GM18511 (cell line): Measurements from ENCODE around the gene GALNT13.

Experiments used
- ATAC-seq: cut with Tn5 transposase; IDR thresholded peaks from one replicate; pipeline ENCODE4 v1.9.1; 2021; ENCODE audit warnings: mild to moderate bottlenecking, moderate library complexity; ENCODE audit not compliant: unreplicated experiment

The GALNT13 gene

DNA sequence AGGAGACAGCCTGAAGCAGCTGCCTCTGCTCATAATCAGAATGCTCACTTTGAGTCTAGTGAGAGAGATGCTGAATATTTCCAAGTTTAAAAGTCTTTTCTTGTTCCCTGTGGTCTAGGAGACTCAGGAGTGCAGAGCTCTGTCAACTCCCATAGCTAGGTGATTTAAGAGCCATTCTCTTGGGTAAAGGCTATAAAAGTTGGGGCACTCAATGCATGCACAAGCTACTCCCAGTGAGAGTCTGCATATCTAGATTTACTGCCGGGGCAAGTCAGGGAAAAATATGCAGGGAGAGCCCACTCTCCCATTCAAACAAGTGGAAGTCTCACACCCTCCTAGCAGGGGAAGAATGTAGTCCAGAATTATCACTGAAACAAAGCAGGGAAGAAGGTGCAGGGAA lies 418.1 kb downstream of the GALNT13 start:
- no peak for ATAC-seq

GRCh38 chr2:154291511-154291910 lies 419.8 kb downstream of the GALNT13 start:
- no peak for ATAC-seq

GRCh38 chr2:154291927-154292326 lies 420.2 kb downstream of the GALNT13 start:
- ATAC-seq, result no peak

DNA sequence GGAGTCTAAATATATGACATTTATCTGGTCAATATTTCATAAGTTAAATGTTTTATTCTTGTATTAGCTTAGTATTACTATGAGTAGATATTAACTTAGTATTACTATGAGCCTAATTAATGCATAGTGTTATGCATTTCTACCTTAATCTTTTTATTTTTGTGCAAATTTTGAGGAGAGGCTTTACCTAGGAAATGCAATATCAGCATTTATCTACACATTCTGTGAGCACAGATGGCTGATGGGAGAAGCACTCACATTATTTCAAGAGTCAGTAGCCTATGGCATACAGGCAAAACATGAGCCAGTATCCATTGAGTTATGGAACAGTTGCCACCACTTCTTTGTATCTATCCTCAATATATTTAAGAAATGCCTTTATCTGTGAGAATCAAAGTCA lies 422.1 kb downstream of the GALNT13 start:
- no peak for ATAC-seq

- no peak for ATAC-seq
Measured at GRCh38 chr2:154306266-154306970, 434.7 kb downstream of the GALNT13 start.

DNA sequence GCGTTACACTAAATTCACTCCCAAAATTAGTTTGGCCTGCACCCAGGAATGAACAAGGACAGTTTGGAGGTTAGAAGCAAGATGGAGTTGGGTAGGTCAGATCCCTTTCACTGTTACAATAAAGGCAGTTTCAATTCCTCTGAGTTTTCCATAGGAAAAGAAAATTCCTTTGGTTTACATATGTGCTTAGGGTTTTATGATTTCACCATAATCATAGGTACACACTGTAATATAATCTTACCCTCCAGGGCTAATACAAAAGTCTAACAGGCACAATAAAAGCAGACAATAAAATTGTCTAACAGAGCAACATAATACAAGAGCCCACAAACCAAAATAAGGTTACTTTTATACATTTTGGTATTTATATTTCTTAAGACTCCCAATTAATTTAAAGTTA lies 435.3 kb downstream of the GALNT13 start:
- no peak for ATAC-seq

DNA sequence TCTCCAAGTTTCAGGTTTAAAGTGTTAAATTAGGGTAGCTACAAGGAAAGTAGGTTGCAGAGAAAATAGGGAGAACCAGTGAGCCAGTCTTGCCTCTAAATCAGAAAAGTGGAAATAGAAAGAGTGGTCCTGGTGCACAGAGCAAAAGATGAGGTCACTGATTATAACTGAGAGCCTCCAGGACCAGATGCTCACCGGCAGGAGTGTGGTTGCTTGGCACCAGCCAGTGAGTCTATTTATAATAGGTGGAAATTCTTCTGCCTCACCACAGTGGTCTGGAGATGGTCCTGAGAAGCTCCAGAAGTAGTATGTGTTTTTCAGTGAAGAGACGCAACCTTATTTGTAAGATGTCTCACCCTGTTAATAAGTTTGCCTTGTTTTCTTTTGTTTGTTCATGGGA lies 452.9 kb downstream of the GALNT13 start:
- no peak for ATAC-seq

DNA sequence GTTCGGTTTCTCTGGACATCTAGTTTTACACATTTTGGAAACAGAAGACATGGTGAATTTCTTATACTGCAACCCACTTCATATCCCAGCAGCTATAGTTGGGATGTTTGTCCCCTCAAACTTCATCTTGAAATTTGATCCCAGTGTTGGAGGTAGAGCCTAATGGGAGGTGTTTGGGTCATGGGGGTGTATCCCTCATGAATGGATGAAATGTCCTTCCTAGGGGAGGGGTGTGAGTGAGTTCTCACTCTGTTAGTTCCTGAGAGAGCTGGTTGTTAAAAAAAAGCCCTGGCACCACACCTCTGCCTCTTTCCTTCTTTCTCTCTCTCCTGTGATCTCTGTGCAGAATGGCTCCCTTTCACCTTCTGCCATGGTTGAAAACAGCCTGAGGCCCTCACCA lies 457.8 kb downstream of the GALNT13 start:
- no peak for ATAC-seq

GRCh38 chr2:154331784-154332183 lies 460.1 kb downstream of the GALNT13 start:
- no peak for ATAC-seq

GRCh38 chr2:154336201-154336600 lies 464.5 kb downstream of the GALNT13 start:
- ATAC-seq, result no peak

DNA sequence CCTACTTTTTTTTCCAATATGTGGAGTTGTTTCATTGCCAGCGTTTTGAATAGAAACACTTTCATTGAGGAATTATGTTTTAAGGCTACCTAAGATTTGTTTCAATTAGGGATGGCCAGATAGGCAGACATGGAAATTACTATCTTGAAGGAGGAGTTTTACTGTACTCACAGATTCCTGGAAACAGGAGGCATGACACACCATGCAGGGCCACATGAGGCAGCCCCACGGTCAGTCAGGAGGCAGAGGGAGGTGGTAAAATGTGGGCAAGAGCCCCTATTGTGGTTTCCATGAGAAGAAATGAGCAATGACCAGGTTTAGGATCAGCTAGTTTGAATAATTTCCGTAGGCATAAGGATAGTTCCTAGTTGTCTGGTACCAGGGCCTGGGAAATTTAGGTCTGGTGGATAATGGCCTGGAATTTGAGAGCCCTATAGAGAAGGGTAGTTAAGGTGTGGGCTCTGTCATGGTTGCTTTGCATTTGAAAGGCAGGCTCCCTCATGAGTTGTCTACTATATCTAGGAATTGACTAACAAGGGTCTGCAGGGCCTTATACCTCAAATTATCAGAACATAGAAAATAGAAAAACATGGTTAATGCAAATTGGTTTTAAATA lies 466.7 kb downstream of the GALNT13 start:
- no peak for ATAC-seq

- ATAC-seq, result no peak
Measured at GRCh38 chr2:154343282-154343681, 471.6 kb downstream of the GALNT13 start.

GRCh38 chr2:154350911-154351310 lies 479.2 kb downstream of the GALNT13 start:
- ATAC-seq, result no peak

- ATAC-seq, result no peak
Measured at GRCh38 chr2:154361276-154361675, 489.6 kb downstream of the GALNT13 start.

DNA sequence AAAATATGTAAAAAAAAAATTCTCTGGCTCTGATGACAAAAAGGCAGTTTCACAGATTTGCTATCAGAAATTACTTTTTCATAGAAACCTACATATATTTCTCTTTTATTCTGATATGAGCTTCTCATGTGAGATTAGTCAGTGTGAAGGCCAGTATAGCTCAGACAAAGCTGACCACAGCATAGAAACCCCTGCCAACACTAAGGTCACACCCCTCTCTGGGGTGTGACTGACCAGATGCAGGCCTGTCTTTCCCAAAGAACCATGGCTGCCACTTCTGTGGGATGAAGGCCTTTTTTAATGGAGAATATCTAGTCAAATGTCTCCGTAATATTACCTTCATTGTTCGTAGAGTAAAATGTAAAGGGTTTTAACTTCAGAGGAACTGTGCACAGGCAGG lies 496.4 kb downstream of the GALNT13 start:
- ATAC-seq, result no peak

DNA sequence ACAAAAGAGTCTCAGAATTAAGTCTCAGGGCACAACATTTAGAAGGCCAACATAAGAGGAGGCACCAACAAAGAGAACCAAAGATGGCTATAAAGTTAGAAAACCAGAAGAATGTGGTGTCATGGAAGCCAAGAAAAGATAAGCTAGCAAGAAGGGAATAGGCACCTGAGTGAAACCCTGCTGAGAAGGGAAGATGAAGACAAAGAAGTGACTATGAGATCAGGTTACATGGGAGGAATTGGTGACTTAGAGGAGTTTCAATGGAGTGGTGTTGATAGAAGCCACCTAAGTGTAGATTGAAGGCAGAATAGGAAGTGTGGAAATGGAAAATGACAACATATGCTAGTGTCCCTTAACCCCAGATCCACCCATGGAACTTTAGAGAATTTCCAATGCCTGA lies 499.2 kb downstream of the GALNT13 start:
- no peak for ATAC-seq

DNA sequence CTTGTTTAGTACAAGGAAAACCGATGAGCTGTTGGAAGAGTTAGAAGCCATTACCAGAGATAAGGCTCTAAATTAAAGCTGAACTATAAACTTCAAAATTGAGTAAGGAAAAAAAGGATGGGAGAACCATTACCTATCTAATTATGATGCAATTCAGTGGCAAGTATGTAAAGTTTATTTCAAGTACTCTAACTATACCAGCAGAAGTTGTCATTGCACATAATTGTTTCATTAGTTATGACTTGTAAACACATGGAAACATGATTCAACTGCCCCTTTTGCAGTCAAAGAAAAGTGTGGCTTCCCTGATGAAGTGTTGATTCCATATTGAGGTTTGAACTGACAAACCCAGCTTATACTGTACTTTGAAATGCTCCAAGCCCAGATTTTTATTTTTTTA lies 502.7 kb downstream of the GALNT13 start:
- no peak for ATAC-seq

- ATAC-seq, result no peak
Measured at GRCh38 chr2:154375579-154375931, 503.8 kb downstream of the GALNT13 start.

DNA sequence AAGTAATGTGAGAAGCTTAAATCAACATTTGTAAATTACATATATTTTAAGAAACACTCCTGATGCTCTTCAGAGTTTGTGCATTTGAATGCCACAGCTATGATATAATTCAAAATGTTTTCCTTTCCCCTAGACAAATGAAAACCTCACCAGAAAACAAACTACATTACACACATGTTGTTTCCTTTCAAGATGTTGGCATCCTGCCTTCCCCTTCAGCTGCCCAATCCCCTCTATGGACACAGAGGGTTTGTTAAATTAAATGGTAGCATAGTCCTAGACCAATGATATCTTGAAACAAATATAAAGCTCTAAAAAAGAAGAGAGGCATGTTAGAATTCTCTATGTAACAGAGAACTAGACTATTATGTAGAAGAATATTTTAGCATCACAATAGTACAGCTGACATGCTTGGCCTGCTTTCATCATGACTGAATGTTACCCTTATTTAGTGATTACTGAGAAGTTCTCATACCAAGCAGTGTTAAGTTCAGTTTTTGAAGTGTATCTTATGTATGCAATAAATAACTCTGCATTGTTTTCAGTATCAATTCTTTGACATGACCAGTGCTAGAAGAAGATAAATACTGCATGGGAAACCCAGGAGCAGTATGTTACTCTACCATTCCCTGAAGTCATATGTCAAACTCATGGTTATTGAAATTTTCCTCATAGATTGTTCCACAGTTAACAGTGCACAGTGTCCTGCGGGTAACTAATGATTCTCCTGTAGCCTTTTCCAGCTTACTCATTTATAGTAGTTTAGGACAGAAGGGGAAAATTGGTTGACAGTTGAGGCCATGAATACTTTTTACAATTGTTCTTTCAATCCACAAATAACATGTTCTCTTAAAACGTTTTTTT lies 510.4 kb downstream of the GALNT13 start:
- no peak for ATAC-seq

DNA sequence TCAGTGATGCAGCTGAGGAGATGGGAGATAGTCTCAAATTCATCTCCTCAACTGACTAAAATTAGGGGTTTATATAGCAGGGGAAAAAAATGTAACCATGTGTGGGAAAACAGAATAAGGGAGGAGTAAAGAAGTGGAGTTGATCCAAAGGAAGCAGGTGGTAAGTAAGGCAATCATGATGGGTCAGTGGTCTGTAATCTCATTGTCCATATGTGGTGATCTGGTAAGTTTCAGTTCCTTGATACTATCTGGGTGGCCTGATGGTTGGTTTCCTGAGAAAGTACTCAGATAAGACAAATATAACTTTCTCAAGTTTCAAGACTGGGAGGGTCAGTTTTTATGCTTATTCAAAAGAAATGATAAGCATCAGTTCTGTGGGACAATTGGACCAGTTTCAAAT lies 514.5 kb downstream of the GALNT13 start:
- ATAC-seq, result peak; percentile 54

- no peak for ATAC-seq
Measured at GRCh38 chr2:154391051-154391450, 519.3 kb downstream of the GALNT13 start.

GRCh38 chr2:154392256-154392655 lies 520.5 kb downstream of the GALNT13 start:
- peak; percentile 96 for ATAC-seq
